HG03097 (cell line): ENCODE data around the gene CFAP410.

ENCODE experiments used
- ATAC-seq: cut with Tn5 transposase; IDR thresholded peaks from one replicate; pipeline ENCODE4 v1.9.1; 2021; ENCODE audit not compliant: unreplicated experiment, low FRiP score

Gene CFAP410

GRCh38 chr21:44300262-44300959 lies 38.8 kb downstream of the CFAP410 start:
- peak; percentile 20 for ATAC-seq

GRCh38 chr21:44299458-44300261 lies 39.5 kb downstream of the CFAP410 start, which contains the start of gene PFKL:
Gene PFKL, plus strand, starts transcription at chr21:44300053. Its CDS starts 53 bp downstream, at chr21:44300106.
- ATAC-seq, result peak; percentile 41

- no peak for ATAC-seq
Observed at GRCh38 chr21:44299085-44299457, 40.1 kb downstream of the CFAP410 start.

- ATAC-seq, result no peak
Observed at GRCh38 chr21:44298301-44298700, 40.9 kb downstream of the CFAP410 start.

- ATAC-seq, result no peak
Observed at GRCh38 chr21:44297525-44298290, 41.5 kb downstream of the CFAP410 start.

GRCh38 chr21:44296916-44297315 lies 42.3 kb downstream of the CFAP410 start:
- ATAC-seq, result no peak

GRCh38 chr21:44296103-44296519 lies 43.1 kb downstream of the CFAP410 start:
- no peak for ATAC-seq

- no peak for ATAC-seq
Observed at GRCh38 chr21:44295646-44296045, 43.5 kb downstream of the CFAP410 start.

- ATAC-seq, result no peak
Observed at GRCh38 chr21:44295163-44295573, 44.0 kb downstream of the CFAP410 start.

- ATAC-seq, result no peak
Observed at GRCh38 chr21:44294391-44295162, 44.6 kb downstream of the CFAP410 start.

GRCh38 chr21:44293551-44294231 lies 45.5 kb downstream of the CFAP410 start:
- ATAC-seq, result no peak

GRCh38 chr21:44292812-44293195 lies 46.4 kb downstream of the CFAP410 start:
- no peak for ATAC-seq

- no peak for ATAC-seq
Observed at GRCh38 chr21:44291936-44292811, 47.0 kb downstream of the CFAP410 start.

GRCh38 chr21:44291078-44291935 lies 47.9 kb downstream of the CFAP410 start:
- no peak for ATAC-seq

GRCh38 chr21:44290327-44291077 lies 48.7 kb downstream of the CFAP410 start:
- ATAC-seq, result no peak

GRCh38 chr21:44289381-44290010 lies 49.7 kb downstream of the CFAP410 start:
- ATAC-seq, result no peak
